Left lobe of liver (tissue), 2 donors: ENCODE results near the gene TUBB4B. TPM values are rescaled to one million over a fixed set of nuclear protein-coding genes. Genes with fewer than 3 reads are reported as not detected.
A peak's percentile ranks its signal among the peaks of the same experiment; 100 is the strongest.

Experiments
- ATAC-seq: fragments of 200-7000 bp; cut with Tn5 transposase; one replicate; pipeline ENCODE4 v1.9.1; 2020; ENCODE audit warnings: mild to moderate bottlenecking, moderate library complexity
- DNase-seq: peaks from one replicate; pipeline ENCODE4 v3.0.0-alpha.2; 2020; ENCODE audit warnings: low spot score
- total RNA-seq: library from RNA; stranded (reverse); gene quantifications from one replicate; pipeline ENCODE4 v1.2.1, GENCODE V29; 2021
- donor health status: DM: no; HTN: no; CAD: no; lungs with moderate emphysema.
- donor health status: DM: no; HTN: yes; CAD: no.

Gene TUBB4B
- total RNA-seq, 1 donor from 2014 or later = 123 TPM

- ATAC-seq (no peak), DNase-seq (no peak)
These were observed 26.9 kb downstream of the TUBB4B start for GRCh38 chr9:137267933-137268355.

GRCh38 chr9:137268538-137269201 lies 27.6 kb downstream of the TUBB4B start:
- no peak for DNase-seq
- ATAC-seq = peak; percentile 46

- peak; percentile 69 for ATAC-seq
These were observed 28.2 kb downstream of the TUBB4B start for GRCh38 chr9:137269231-137269772.

GRCh38 chr9:137270929-137271695 lies 30.0 kb downstream of the TUBB4B start:
- DNase-seq (no peak), ATAC-seq (no peak)

More at GRCh38 chr9:137269231-137269772, 28.2 kb downstream of the TUBB4B start:
- DNase-seq = peak; percentile 61

GRCh38 chr9:137271696-137272076 lies 30.6 kb downstream of the TUBB4B start:
- ATAC-seq (no peak), DNase-seq (no peak)

GRCh38 chr9:137272241-137273094 lies 31.4 kb downstream of the TUBB4B start:
- no peak for ATAC-seq
- DNase-seq = no peak

- no peak for DNase-seq
These were observed 32.0 kb downstream of the TUBB4B start for GRCh38 chr9:137273095-137273490.

GRCh38 chr9:137273611-137274320 lies 32.7 kb downstream of the TUBB4B start:
- no peak for DNase-seq

More at GRCh38 chr9:137273095-137273490, 32.0 kb downstream of the TUBB4B start:
- ATAC-seq = no peak

GRCh38 chr9:137275203-137275587 lies 34.1 kb downstream of the TUBB4B start:
- no peak for ATAC-seq
- no peak for DNase-seq

More at GRCh38 chr9:137273611-137274320, 32.7 kb downstream of the TUBB4B start:
- peak; percentile 5 for ATAC-seq

- DNase-seq = no peak
- ATAC-seq = no peak
These were observed 34.7 kb downstream of the TUBB4B start for GRCh38 chr9:137275588-137276472.

GRCh38 chr9:137276473-137277328 lies 35.6 kb downstream of the TUBB4B start:
- DNase-seq (peak; percentile 65), ATAC-seq (peak; percentile 44)

GRCh38 chr9:137277329-137278041 lies 36.4 kb downstream of the TUBB4B start, which contains the start of gene TOR4A:
TSS of gene TOR4A (plus strand) at chr9:137277726. CDS start at chr9:137278690, 964 bp downstream.
- ATAC-seq (peak; percentile 66), DNase-seq (peak; percentile 73)

GRCh38 chr9:137278061-137278701 lies 37.1 kb downstream of the TUBB4B start:
- DNase-seq (peak; percentile 50), ATAC-seq (peak; percentile 16)

- ATAC-seq = no peak
- peak; percentile 47 for DNase-seq
These were observed 37.9 kb downstream of the TUBB4B start for GRCh38 chr9:137278721-137279711.

GRCh38 chr9:137279741-137280473 lies 38.8 kb downstream of the TUBB4B start:
- DNase-seq = no peak
- no peak for ATAC-seq
